ENCODE results near the gene KPRP. TPM values are rescaled to one million over a fixed set of nuclear protein-coding genes. Genes with fewer than 3 reads are reported as not detected.

The KPRP gene
- polyA plus RNA-seq, 1 experiment = not detected

GRCh38 chr1:152737997-152738396 is 19.8 kb upstream of the KPRP start:
- Histone ChIP-seq H3K4me3 (ENCODE audit: low read depth, low read length) (no peak overlapping the region), H3K27me3 (ENCODE audit: control insufficient read depth, insufficient read depth, low read length) (no peaks in the 10 kb centered on the region), H3K36me3 (ENCODE audit: control insufficient read depth, insufficient read depth, low read length) (no peaks in the 10 kb centered on the region)
- no peak for DNase-seq (ENCODE audit: low read depth)
- ChIA-PET CTCF (interaction anchor here (1.0 kb wide), 1 partner anchor 17 kb away, joined by 3 read pairs; no protein-coding TSS in a partner anchor), POLR2A (no interaction called here)
- no peak for TF ChIP-seq CTCF (IDR thresholded peaks at IDR 0.05; ENCODE audit: insufficient read depth, low read depth, low read length)

GRCh38 chr1:152739841-152740240 is 18.0 kb upstream of the KPRP start:
- TF ChIP-seq CTCF (IDR thresholded peaks at IDR 0.05; ENCODE audit: insufficient read depth, low read depth, low read length) = no peak
- Histone ChIP-seq H3K4me3 (ENCODE audit: low read depth, low read length) (no peak overlapping the region), H3K27me3 (ENCODE audit: control insufficient read depth, insufficient read depth, low read length) (no peaks in the 10 kb centered on the region), H3K36me3 (ENCODE audit: control insufficient read depth, insufficient read depth, low read length) (no peaks in the 10 kb centered on the region)
- no peak for DNase-seq (ENCODE audit: low read depth)
- CTCF ChIA-PET = interaction anchor here (1.1 to 1.2 kb wide), 2 partner anchors 14 to 15 kb away, joined by 3 read pairs; no protein-coding TSS in a partner anchor
- POLR2A ChIA-PET = no interaction called here

- CTCF ChIA-PET = no interaction called here
- Histone ChIP-seq H3K36me3 (ENCODE audit: control insufficient read depth, insufficient read depth, low read length) (no peaks in the 10 kb centered on the region), H3K4me3 (ENCODE audit: low read depth, low read length) (no peak overlapping the region), H3K27me3 (ENCODE audit: control insufficient read depth, insufficient read depth, low read length) (no peaks in the 10 kb centered on the region)
- DNase-seq (ENCODE audit: low read depth) = no peak
- TF ChIP-seq CTCF (IDR thresholded peaks at IDR 0.05; ENCODE audit: insufficient read depth, low read depth, low read length) = no peak
- POLR2A ChIA-PET = no interaction called here
These were observed 16.2 kb upstream of the KPRP start for GRCh38 chr1:152741656-152742055.

GRCh38 chr1:152743371-152744145 is 14.3 kb upstream of the KPRP start:
- Histone ChIP-seq H3K36me3 (ENCODE audit: control insufficient read depth, insufficient read depth, low read length) (no peaks in the 10 kb centered on the region), H3K4me3 (ENCODE audit: low read depth, low read length) (no peak overlapping the region), H3K27me3 (ENCODE audit: control insufficient read depth, insufficient read depth, low read length) (no peaks in the 10 kb centered on the region)
- ChIA-PET POLR2A (no interaction called here), CTCF (interaction anchor here (0.6 kb wide), 1 partner anchor 210 kb away, joined by 4 read pairs; no protein-coding TSS in a partner anchor)
- no peak for TF ChIP-seq CTCF (IDR thresholded peaks at IDR 0.05; ENCODE audit: insufficient read depth, low read depth, low read length)
- DNase-seq (ENCODE audit: low read depth) = no peak

- no peak for DNase-seq (ENCODE audit: low read depth)
- CTCF ChIA-PET = interaction anchor here (0.9 to 1.5 kb wide), 2 partner anchors 47 to 125 kb away, joined by 3 read pairs; partner anchors contain the start of gene LCE2A
- POLR2A ChIA-PET = no interaction called here
These were observed 12.5 kb upstream of the KPRP start for GRCh38 chr1:152745289-152745704.

More at GRCh38 chr1:152745289-152745704, 12.5 kb upstream of the KPRP start:
- Histone ChIP-seq H3K4me3 (ENCODE audit: low read depth, low read length) (no peak overlapping the region), H3K36me3 (ENCODE audit: control insufficient read depth, insufficient read depth, low read length) (no peaks in the 10 kb centered on the region), H3K27me3 (ENCODE audit: control insufficient read depth, insufficient read depth, low read length) (no peaks in the 10 kb centered on the region)
- TF ChIP-seq CTCF (IDR thresholded peaks at IDR 0.05; ENCODE audit: insufficient read depth, low read depth, low read length) = no peak
